Breast epithelium (tissue), 4 donors: ENCODE measurements around the gene IPO4. TPM values are rescaled to one million over a fixed set of nuclear protein-coding genes. Genes with fewer than 3 reads are reported as not detected.
A peak's percentile ranks its signal among the peaks of the same experiment; 100 is the strongest.

Experiments
- DNase-seq, 2 donors: peaks; one replicate each; pipeline ENCODE4 v3.0.0-alpha.2; 2019; ENCODE audit warnings: low spot score in 2 of 2
- H3K27ac ChIP-seq, 2 donors: fragments of 200-600 bp; sonication (generic) in 1 of 2; one replicate each; pipeline ENCODE4 v1.5.1; 2016 to 2019; ENCODE audit warnings: mild to moderate bottlenecking in 1 of 2
- H3K27me3 ChIP-seq, 2 donors: fragments of 200-600 bp; sonication (generic) in 1 of 2; one replicate each; pipeline versions ENCODE4 v1.5.1 to v1.6.0; 2017 to 2019; ENCODE audit warnings: control low read depth in 1 of 2, mild to moderate bottlenecking in 1 of 2
- H3K36me3 ChIP-seq: fragments of 200-600 bp; one replicate; pipeline ENCODE4 v1.5.1; 2019
- H3K4me1 ChIP-seq, 2 donors: fragments of 200-600 bp; sonication (generic); one replicate each; pipeline ENCODE4 v1.5.1; 2016 to 2019; ENCODE audit warnings: control low read depth in 1 of 2
- H3K4me3 ChIP-seq, 3 donors: fragments of 200-600 bp; sonication (generic); 1 replicate in 2 of 3; 2 replicates in 1 of 3; pipeline ENCODE4 v1.5.1; 2016 to 2019; ENCODE audit warnings: mild to moderate bottlenecking in 3 of 3, moderate library complexity in 2 of 3
- H3K9me3 ChIP-seq, 2 donors: fragments of 200-600 bp; sonication (generic) in 1 of 2; one replicate each; pipeline ENCODE4 v1.5.1; 2016 to 2019; ENCODE audit warnings: control low read depth in 1 of 2
- POLR2A ChIP-seq: fragments of 450-650 bp; IDR thresholded peaks from one replicate; pipeline ENCODE4 v1.6.1; 2016; ENCODE audit warnings: antibody characterized with exemption, mild to moderate bottlenecking, moderate library complexity
- POLR2AphosphoS5 ChIP-seq, 3 donors: sonication (generic); formaldehyde crosslinking; IDR thresholded peaks; one replicate each; pipeline ENCODE4 v1.6.1; 2017; ENCODE audit warnings: antibody characterized with exemption in 3 of 3
- intact Hi-C: fragments of 100-400 bp; cut with DNase I; formaldehyde crosslinking; loops from one replicate; pipeline ENCODE4 v1.15.1; 2023; ENCODE audit warnings: low total_unique reads
- total RNA-seq, 3 donors: library from RNA; depleted of rRNA; stranded (reverse); fragments of >200 nt; gene quantifications; one replicate each; pipeline ENCODE4 v1.1.0, GENCODE V29; 2016
- TF ChIP-seq, protein P1 (sequence below), 3 donors: fragments of 450-650 bp; IDR thresholded peaks; one replicate each; pipeline ENCODE4 v1.5.1; 2016 to 2017; ENCODE audit warnings: antibody characterized with exemption in 3 of 3, mild to moderate bottlenecking in 3 of 3, moderate library complexity in 3 of 3

Gene IPO4
- total RNA-seq, 3 donors from 2014 or later = 17.0 to 41.6 (median 21.7) TPM

GRCh38 chr14:24160850-24161804 is 27.5 kb downstream of the IPO4 start, which contains the start of gene IRF9:
IRF9 (plus strand) TSS chr14:24161265; CDS start chr14:24162145, 880 bp downstream.
- peak; percentile 93 for DNase-seq
- H3K4me1 ChIP-seq = peaks cover 0 to 5% of the 10 kb centered on the region in 2 donors
- TF ChIP-seq POLR2A (peak; percentile 52), POLR2AphosphoS5 (IDR thresholded peaks at IDR 0.05) (peak; percentile 81 to 99 (median 97))
- TF ChIP-seq, protein P1, sequence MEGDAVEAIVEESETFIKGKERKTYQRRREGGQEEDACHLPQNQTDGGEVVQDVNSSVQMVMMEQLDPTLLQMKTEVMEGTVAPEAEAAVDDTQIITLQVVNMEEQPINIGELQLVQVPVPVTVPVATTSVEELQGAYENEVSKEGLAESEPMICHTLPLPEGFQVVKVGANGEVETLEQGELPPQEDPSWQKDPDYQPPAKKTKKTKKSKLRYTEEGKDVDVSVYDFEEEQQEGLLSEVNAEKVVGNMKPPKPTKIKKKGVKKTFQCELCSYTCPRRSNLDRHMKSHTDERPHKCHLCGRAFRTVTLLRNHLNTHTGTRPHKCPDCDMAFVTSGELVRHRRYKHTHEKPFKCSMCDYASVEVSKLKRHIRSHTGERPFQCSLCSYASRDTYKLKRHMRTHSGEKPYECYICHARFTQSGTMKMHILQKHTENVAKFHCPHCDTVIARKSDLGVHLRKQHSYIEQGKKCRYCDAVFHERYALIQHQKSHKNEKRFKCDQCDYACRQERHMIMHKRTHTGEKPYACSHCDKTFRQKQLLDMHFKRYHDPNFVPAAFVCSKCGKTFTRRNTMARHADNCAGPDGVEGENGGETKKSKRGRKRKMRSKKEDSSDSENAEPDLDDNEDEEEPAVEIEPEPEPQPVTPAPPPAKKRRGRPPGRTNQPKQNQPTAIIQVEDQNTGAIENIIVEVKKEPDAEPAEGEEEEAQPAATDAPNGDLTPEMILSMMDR (IDR thresholded peaks at IDR 0.05) = peak; percentile 96 to 98 (median 98)
- intact Hi-C loops = no loop called here
- no peaks in the 10 kb centered on the region for H3K27me3 ChIP-seq
- H3K9me3 ChIP-seq = no peaks in the 10 kb centered on the region
- H3K27ac ChIP-seq = peak within 1 kb of the TSS; percentile 92 to 98
- peak within 1 kb of the TSS; percentile 62 to 92 (median 71) for H3K4me3 ChIP-seq
- H3K36me3 ChIP-seq = peaks cover 5% of the 10 kb centered on the region

DNA sequence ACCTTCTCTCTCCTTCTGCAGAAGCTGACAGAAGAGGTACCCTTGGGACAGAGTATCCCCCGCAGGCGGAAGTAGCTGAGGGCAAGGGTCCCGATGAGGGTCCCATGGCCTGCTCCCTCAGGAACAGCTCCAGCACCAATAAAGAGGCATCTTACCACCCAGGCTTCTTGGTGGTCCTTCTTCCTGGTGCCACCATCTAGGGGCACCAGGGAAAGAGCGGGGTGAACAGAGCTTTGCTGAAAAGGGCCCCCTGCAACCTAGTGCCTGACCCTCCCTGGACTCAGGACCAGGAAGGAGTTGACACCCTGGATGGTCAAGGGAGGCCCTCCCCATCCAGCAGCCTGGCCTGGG is 28.1 kb downstream of the IPO4 start:
- H3K9me3 ChIP-seq = no peaks in the 10 kb centered on the region
- intact Hi-C loops = no loop called here
- TF ChIP-seq POLR2A = no peak
- TF ChIP-seq POLR2AphosphoS5 (IDR thresholded peaks at IDR 0.05) = no peak
- TF ChIP-seq, protein P1 (IDR thresholded peaks at IDR 0.05) = no peak
- no peak for DNase-seq
- H3K36me3 ChIP-seq = peaks cover 5% of the 10 kb centered on the region
- H3K4me1 ChIP-seq = peaks cover 0 to 5% of the 10 kb centered on the region in 2 donors
- H3K27ac ChIP-seq = peak overlapping the region; percentile 92 to 98
- no peaks in the 10 kb centered on the region for H3K27me3 ChIP-seq
- no peak overlapping the region for H3K4me3 ChIP-seq

GRCh38 chr14:24159777-24160498 is 28.7 kb downstream of the IPO4 start:
- no peaks in the 10 kb centered on the region for H3K27me3 ChIP-seq
- TF ChIP-seq POLR2AphosphoS5 (IDR thresholded peaks at IDR 0.05) (no peak), POLR2A (no peak)
- TF ChIP-seq, protein P1 (IDR thresholded peaks at IDR 0.05) = no peak
- DNase-seq = no peak
- peak overlapping the region; percentile 92 to 98 for H3K27ac ChIP-seq
- H3K4me3 ChIP-seq = no peak overlapping the region
- intact Hi-C loops = no loop called here
- no peaks in the 10 kb centered on the region for H3K9me3 ChIP-seq
- peaks cover 0 to 5% of the 10 kb centered on the region in 2 donors for H3K4me1 ChIP-seq
- peaks cover 5% of the 10 kb centered on the region for H3K36me3 ChIP-seq

- TF ChIP-seq, protein P1 (IDR thresholded peaks at IDR 0.05) = no peak
- no peak for TF ChIP-seq POLR2AphosphoS5 (IDR thresholded peaks at IDR 0.05)
- TF ChIP-seq POLR2A = no peak
- Histone ChIP-seq H3K4me1 (no peaks in the 10 kb centered on the region), H3K36me3 (peaks cover 5% of the 10 kb centered on the region), H3K9me3 (no peaks in the 10 kb centered on the region), H3K4me3 (no peak overlapping the region), H3K27me3 (no peaks in the 10 kb centered on the region), H3K27ac (peak overlapping the region in 1 of 2 donors; percentile 19)
- intact Hi-C loops = no loop called here
- DNase-seq = no peak
These were observed 31.3 kb downstream of the IPO4 start for GRCh38 chr14:24157331-24157730.
